ENCODE data around the gene AGAP5. TPM values are rescaled to one million over a fixed set of nuclear protein-coding genes. Genes with fewer than 3 reads are reported as not detected.

Gene AGAP5
- total RNA-seq, 1 experiment from 2014 or later: 6.6 TPM

DNA sequence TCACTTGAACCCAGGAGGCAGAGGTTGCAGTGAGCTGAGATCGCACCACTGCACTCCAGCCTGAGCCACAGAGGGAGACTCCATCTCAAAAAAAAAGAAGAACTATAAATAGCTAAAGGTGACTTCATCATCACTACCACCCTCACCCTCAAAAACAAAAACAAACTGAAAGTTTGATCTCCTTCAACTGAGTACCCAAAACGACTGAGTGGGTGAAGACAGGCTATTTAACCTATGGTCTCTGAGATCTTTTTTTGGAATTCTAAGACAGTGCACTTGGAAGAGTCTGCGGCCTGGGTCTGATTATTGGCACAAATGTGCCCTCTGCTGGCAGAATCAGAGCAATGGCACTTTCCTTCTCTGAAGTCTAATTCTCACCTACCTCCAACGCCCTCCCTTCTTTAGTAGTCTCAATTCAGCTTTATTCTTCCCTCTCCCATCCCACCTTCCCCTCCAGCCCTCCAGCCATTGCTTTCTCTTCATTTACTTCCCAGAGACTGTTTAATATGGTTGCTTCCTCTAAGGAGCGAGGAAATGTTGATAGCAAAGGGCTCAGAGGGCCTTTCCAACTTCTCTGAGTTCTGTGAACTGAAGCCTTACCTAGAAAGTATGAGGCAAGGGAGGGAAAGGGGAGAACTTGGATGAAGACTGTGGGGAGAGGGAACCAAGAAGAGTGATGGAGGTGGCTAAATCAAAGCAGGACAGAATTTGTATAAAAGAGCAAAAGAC is 53.7 kb downstream of the AGAP5 start:
- H3K4me3 ChIP-seq (ENCODE audit: low read depth in 2 of 2, low read length in 2 of 2): no peak overlapping the region
- intact Hi-C loops (cut with micrococcal nuclease; ENCODE audit: unreplicated experiment) (loop anchor here (1.0 to 10.0 kb wide), 2 partner anchors 115 to 379 kb away; no protein-coding TSS in a partner anchor), in situ Hi-C loops (cut with HindIII; ENCODE audit: low pct_unique_long_range_greater_than_20kb, low sequenced_read_pairs) (no loop called here)
- ChIA-PET CTCF (interaction anchor here (0.6 to 3.0 kb wide), 12 partner anchors 13 to 372 kb away, joined by 3 to 23 read pairs (median 4); partner anchors contain the start of gene USP54), POLR2A (interaction anchor here (0.7 kb wide), 1 partner anchor 114 kb away, joined by 8 read pairs; no protein-coding TSS in a partner anchor)
- H3K27ac ChIP-seq (ENCODE audit: low read length): peak overlapping the region; percentile 23; the same call in 1 of the 2 replicates
- H3K4me1 ChIP-seq (ENCODE audit: control insufficient read depth, insufficient read depth, low read length): no peaks in the 10 kb centered on the region
- peak; percentile 81 for ATAC-seq
- H3K27me3 ChIP-seq (ENCODE audit: control insufficient read depth, insufficient read depth, low read length): no peaks in the 10 kb centered on the region
- H3K36me3 ChIP-seq (ENCODE audit: control insufficient read depth, insufficient read depth, low read length): no peaks in the 10 kb centered on the region
- no peak for TF ChIP-seq TCF7L2 (IDR thresholded peaks at IDR 0.05; ENCODE audit: low read depth, low read length)
- TF ChIP-seq SIN3A (IDR thresholded peaks at IDR 0.05; ENCODE audit: borderline replicate concordance, insufficient read depth, low read depth, low read length): no peak
- TF ChIP-seq, protein P1, sequence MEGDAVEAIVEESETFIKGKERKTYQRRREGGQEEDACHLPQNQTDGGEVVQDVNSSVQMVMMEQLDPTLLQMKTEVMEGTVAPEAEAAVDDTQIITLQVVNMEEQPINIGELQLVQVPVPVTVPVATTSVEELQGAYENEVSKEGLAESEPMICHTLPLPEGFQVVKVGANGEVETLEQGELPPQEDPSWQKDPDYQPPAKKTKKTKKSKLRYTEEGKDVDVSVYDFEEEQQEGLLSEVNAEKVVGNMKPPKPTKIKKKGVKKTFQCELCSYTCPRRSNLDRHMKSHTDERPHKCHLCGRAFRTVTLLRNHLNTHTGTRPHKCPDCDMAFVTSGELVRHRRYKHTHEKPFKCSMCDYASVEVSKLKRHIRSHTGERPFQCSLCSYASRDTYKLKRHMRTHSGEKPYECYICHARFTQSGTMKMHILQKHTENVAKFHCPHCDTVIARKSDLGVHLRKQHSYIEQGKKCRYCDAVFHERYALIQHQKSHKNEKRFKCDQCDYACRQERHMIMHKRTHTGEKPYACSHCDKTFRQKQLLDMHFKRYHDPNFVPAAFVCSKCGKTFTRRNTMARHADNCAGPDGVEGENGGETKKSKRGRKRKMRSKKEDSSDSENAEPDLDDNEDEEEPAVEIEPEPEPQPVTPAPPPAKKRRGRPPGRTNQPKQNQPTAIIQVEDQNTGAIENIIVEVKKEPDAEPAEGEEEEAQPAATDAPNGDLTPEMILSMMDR (IDR thresholded peaks at IDR 0.05): peak; percentile 90
- no TSS peak for BruUV-seq (replicated peaks)
- peak; percentile 69 for DNase-seq (ENCODE audit: low read depth, low spot score)
- no peaks in the 10 kb centered on the region for H3K9me3 ChIP-seq (ENCODE audit: control insufficient read depth, insufficient read depth, low read depth, low read length)

DNA sequence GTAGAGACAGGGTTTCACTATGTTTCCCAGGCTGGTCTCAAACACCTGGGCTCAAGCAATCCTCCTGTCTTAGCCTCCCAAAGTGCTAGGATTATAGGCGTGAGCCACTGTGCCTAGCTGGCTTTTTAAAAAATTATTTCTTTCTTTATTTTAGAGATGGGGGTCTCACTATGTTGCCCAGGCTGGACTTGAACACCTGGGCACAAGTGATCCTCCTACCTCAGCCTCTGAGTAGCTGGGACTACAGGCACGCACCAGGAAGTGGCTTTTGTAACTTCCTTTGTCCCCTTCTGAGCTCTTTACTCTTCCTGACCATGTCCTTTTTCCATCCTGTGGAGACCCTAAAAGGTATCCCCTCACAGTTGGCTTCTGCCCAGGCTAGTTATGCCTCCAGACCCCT is 54.5 kb downstream of the AGAP5 start:
- ChIA-PET POLR2A (interaction anchor here (0.7 kb wide), 1 partner anchor 114 kb away, joined by 8 read pairs; no protein-coding TSS in a partner anchor), CTCF (interaction anchor here (0.5 to 3.0 kb wide), 14 partner anchors 17 to 371 kb away, joined by 3 to 23 read pairs (median 6); partner anchors contain the start of gene USP54)
- Histone ChIP-seq H3K27ac (ENCODE audit: low read length) (no peak overlapping the region), H3K36me3 (ENCODE audit: control insufficient read depth, insufficient read depth, low read length) (no peaks in the 10 kb centered on the region), H3K4me3 (ENCODE audit: low read depth in 2 of 2, low read length in 2 of 2) (no peak overlapping the region), H3K9me3 (ENCODE audit: control insufficient read depth, insufficient read depth, low read depth, low read length) (no peaks in the 10 kb centered on the region), H3K4me1 (ENCODE audit: control insufficient read depth, insufficient read depth, low read length) (no peaks in the 10 kb centered on the region), H3K27me3 (ENCODE audit: control insufficient read depth, insufficient read depth, low read length) (no peaks in the 10 kb centered on the region)
- BruUV-seq (replicated peaks): no TSS peak
- no peak for TF ChIP-seq SIN3A (IDR thresholded peaks at IDR 0.05; ENCODE audit: borderline replicate concordance, insufficient read depth, low read depth, low read length)
- TF ChIP-seq, protein P2, sequence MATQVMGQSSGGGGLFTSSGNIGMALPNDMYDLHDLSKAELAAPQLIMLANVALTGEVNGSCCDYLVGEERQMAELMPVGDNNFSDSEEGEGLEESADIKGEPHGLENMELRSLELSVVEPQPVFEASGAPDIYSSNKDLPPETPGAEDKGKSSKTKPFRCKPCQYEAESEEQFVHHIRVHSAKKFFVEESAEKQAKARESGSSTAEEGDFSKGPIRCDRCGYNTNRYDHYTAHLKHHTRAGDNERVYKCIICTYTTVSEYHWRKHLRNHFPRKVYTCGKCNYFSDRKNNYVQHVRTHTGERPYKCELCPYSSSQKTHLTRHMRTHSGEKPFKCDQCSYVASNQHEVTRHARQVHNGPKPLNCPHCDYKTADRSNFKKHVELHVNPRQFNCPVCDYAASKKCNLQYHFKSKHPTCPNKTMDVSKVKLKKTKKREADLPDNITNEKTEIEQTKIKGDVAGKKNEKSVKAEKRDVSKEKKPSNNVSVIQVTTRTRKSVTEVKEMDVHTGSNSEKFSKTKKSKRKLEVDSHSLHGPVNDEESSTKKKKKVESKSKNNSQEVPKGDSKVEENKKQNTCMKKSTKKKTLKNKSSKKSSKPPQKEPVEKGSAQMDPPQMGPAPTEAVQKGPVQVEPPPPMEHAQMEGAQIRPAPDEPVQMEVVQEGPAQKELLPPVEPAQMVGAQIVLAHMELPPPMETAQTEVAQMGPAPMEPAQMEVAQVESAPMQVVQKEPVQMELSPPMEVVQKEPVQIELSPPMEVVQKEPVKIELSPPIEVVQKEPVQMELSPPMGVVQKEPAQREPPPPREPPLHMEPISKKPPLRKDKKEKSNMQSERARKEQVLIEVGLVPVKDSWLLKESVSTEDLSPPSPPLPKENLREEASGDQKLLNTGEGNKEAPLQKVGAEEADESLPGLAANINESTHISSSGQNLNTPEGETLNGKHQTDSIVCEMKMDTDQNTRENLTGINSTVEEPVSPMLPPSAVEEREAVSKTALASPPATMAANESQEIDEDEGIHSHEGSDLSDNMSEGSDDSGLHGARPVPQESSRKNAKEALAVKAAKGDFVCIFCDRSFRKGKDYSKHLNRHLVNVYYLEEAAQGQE (IDR thresholded peaks at IDR 0.05; ENCODE audit: insufficient read depth in 1 of 2, low read depth in 2 of 2, low read length in 1 of 2): no peak
- TF ChIP-seq, protein P1 (IDR thresholded peaks at IDR 0.05): no peak
- no peak for TF ChIP-seq POLR2AphosphoS5 (IDR thresholded peaks at IDR 0.05; ENCODE audit: low read depth, low read length)
- no peak for TF ChIP-seq TCF7L2 (IDR thresholded peaks at IDR 0.05; ENCODE audit: low read depth, low read length)
- intact Hi-C loops (cut with micrococcal nuclease; ENCODE audit: unreplicated experiment): loop anchor here (10.0 kb wide), 1 partner anchor 379 kb away; no protein-coding TSS in a partner anchor
- DNase-seq (ENCODE audit: low read depth, low spot score) (no peak), ATAC-seq (no peak)
- in situ Hi-C loops (cut with HindIII; ENCODE audit: low pct_unique_long_range_greater_than_20kb, low sequenced_read_pairs): no loop called here

All from Panc1 (cell line).